K562 (cell line): ENCODE measurements around the gene GDF11. TPM values are rescaled to one million over a fixed set of nuclear protein-coding genes. Genes with fewer than 3 reads are reported as not detected.

Experiments
- ARNT ChIP-seq, 2 experiments: fragments of 450-650 bp; IDR thresholded peaks; 2 replicates each; pipeline ENCODE4 v1.6.1; 2016; ENCODE audit warnings: mild to moderate bottlenecking in 1 of 2
- CCNT2 ChIP-seq: IDR thresholded peaks from 2 replicates; pipeline ENCODE4 v1.6.1; 2011; ENCODE audit warnings: borderline replicate concordance, low read depth, mild to moderate bottlenecking, moderate library complexity, mixed read lengths, low read length; ENCODE audit not compliant: insufficient read length; ENCODE audit errors: extremely low read depth
- CREB5 ChIP-seq: fragments of 250-450 bp; sonication (Bioruptor Pico); IDR thresholded peaks from 2 replicates; pipeline ENCODE4 v1.5.0; 2020; ENCODE audit warnings: mild to moderate bottlenecking
- DDX20 ChIP-seq: fragments of 450-650 bp; IDR thresholded peaks from 2 replicates; pipeline ENCODE4 v1.6.1; 2016; ENCODE audit warnings: missing genetic modification characterization, low read depth, mild to moderate bottlenecking, missing compliant biosample characterization, moderate library complexity
- E2F6 ChIP-seq, 2 experiments: IDR thresholded peaks; 2 replicates each; pipeline ENCODE4 v1.6.1; 2011; ENCODE audit warnings: borderline replicate concordance in 1 of 2, control low read depth in 1 of 2, low read depth in 1 of 2, low read length in 1 of 2, mild to moderate bottlenecking in 1 of 2, mixed read lengths in 1 of 2, moderate library complexity in 1 of 2; ENCODE audit not compliant: insufficient read depth in 1 of 2, insufficient read length in 1 of 2, poor library complexity in 1 of 2, severe bottlenecking in 1 of 2; ENCODE audit errors: extremely low read depth in 1 of 2
- FOSL1 ChIP-seq: fragments of 200-800 bp; sonication (Bioruptor generic); conservative IDR thresholded peaks from 2 replicates; pipeline ENCODE4 v1.6.1; 2016; ENCODE audit warnings: missing genetic modification characterization, missing compliant biosample characterization
- HDAC1 ChIP-seq, 2 experiments: fragments of 450-650 bp; IDR thresholded peaks; 2 replicates each; pipeline ENCODE4 v1.6.1; 2016 to 2017; ENCODE audit warnings: inconsistent platforms in 1 of 2, mild to moderate bottlenecking in 1 of 2, moderate library complexity in 1 of 2
- MAFG ChIP-seq: fragments of 450-650 bp; conservative IDR thresholded peaks from 2 replicates; pipeline ENCODE4 v1.6.1; 2016; ENCODE audit warnings: missing genetic modification characterization, missing compliant biosample characterization
- MCM5 ChIP-seq: fragments of 450-650 bp; IDR thresholded peaks from 2 replicates; pipeline ENCODE4 v1.6.1; 2016; ENCODE audit warnings: low read depth
- MXD1 ChIP-seq: fragments of 250-450 bp; sonication (Bioruptor Pico); IDR thresholded peaks from 2 replicates; pipeline ENCODE4 v1.8.0; 2021; ENCODE audit warnings: borderline replicate concordance, mild to moderate bottlenecking, moderate library complexity; ENCODE audit not compliant: poor library complexity, severe bottlenecking
- NFXL1 ChIP-seq: fragments of 450-650 bp; formaldehyde crosslinking; IDR thresholded peaks from 2 replicates; pipeline ENCODE4 v1.4.0; 2021; ENCODE audit warnings: mild to moderate bottlenecking
- OTX1 ChIP-seq: fragments of 450-650 bp; formaldehyde crosslinking; IDR thresholded peaks from 2 replicates; pipeline ENCODE4 v1.4.0; 2022; ENCODE audit warnings: mild to moderate bottlenecking
- POLR2AphosphoS5 ChIP-seq: IDR thresholded peaks from 2 replicates; pipeline ENCODE4 v1.6.1; 2011; ENCODE audit warnings: mild to moderate bottlenecking, low read depth, low read length, moderate library complexity; ENCODE audit not compliant: control insufficient read depth, insufficient read depth
- RERE ChIP-seq: sonication (generic); formaldehyde crosslinking; IDR thresholded peaks from 2 replicates; pipeline ENCODE4 v1.8.0; 2023; ENCODE audit warnings: missing genetic modification reagents, mild to moderate bottlenecking, borderline replicate concordance
- TCFL5 ChIP-seq: fragments of 250-450 bp; sonication (Bioruptor Pico); conservative IDR thresholded peaks from 2 replicates; pipeline ENCODE4 v1.6.1; 2021; ENCODE audit warnings: mild to moderate bottlenecking, moderate library complexity, matching md5 sums
- YY1 ChIP-seq, 3 experiments: IDR thresholded peaks; 2 replicates each; pipeline ENCODE4 v1.6.1; 2011; ENCODE audit warnings: low read length in 2 of 3, mild to moderate bottlenecking in 2 of 3, moderate library complexity in 2 of 3, borderline replicate concordance in 1 of 3, control low read depth in 1 of 3, low read depth in 1 of 3; ENCODE audit not compliant: insufficient read depth in 3 of 3, insufficient replicate concordance in 2 of 3, control insufficient read depth in 1 of 3, insufficient read length in 1 of 3; ENCODE audit errors: extremely low read depth in 1 of 3
- polyA plus RNA-seq, 8 experiments: library from polyadenylated mRNA; depleted of rRNA in 4 of 8; stranded (reverse) in 5 of 8; unstranded in 3 of 8; fragments of >200 nt; fragmentation: Nextera tagmentation in 2 of 8; fragmentation: Illumina TruSeq in 1 of 8; extraction: Ambion mirVana in 2 of 8; extraction: Trizol in 1 of 8; gene quantifications; 2 replicates each; pipeline versions ENCODE4 v1.2.1 to v1.2.3, GENCODE V29; 2011 to 2014; ENCODE audit warnings: inconsistent platforms in 1 of 8, missing spikeins in 1 of 8
- total RNA-seq, 7 experiments: library from RNA; depleted of rRNA in 6 of 7; stranded (reverse); fragments of >200 nt in 6 of 7; fragmentation: Illumina TruSeq in 2 of 7; extraction: Trizol in 2 of 7; gene quantifications; 2 replicates each; pipeline versions ENCODE4 v1.2.1 to v1.2.3, GENCODE V29; 2011 to 2021; ENCODE audit warnings: low replicate concordance in 1 of 7

Gene GDF11
- total and polyA plus RNA-seq, 9 of the 15 experiments (the other 6 are each of a cell fraction or from before 2014, with no cell fraction given): 1.4 to 15.7 (median 4.8) TPM

- TF ChIP-seq YY1 (IDR thresholded peaks at IDR 0.05; ENCODE audit: borderline replicate concordance in 1 of 3, control insufficient read depth in 1 of 3, extremely low read depth in 1 of 3, insufficient read depth in 3 of 3, insufficient read length in 1 of 3, insufficient replicate concordance in 2 of 3, low read depth in 1 of 3, low read length in 2 of 3) (peak in 1 of 3 experiments; percentile 66), MAFG (tag) (no peak), POLR2AphosphoS5 (peak; percentile 56; the same call in 1 of the 2 replicates), CREB5 (no peak), OTX1 (no peak), E2F6 (IDR thresholded peaks at IDR 0.05; ENCODE audit: borderline replicate concordance in 1 of 2, extremely low read depth in 1 of 2, insufficient read depth in 1 of 2, insufficient read length in 1 of 2, low read depth in 1 of 2, low read length in 1 of 2, poor library complexity in 1 of 2, severe bottlenecking in 1 of 2) (peak; percentile 50 to 81), HDAC1 (IDR thresholded peaks at IDR 0.05) (peak; percentile 74 to 96; a peak in 3 of 4 replicates), DDX20 (tag) (no peak), FOSL1 (tag) (peak; percentile 98), CCNT2 (peak; percentile 97), MXD1 (CRISPR knock-in tag) (peak; percentile 88), NFXL1 (CRISPR knock-in tag) (no peak), RERE (CRISPR knock-in tag) (0 out of 2 replicates have a peak, but pooled peaks have one; percentile 40), MCM5 (no peak), TCFL5 (CRISPR knock-in tag) (no peak), ARNT (IDR thresholded peaks at IDR 0.05) (0 out of 4 replicates have a peak, but pooled peaks of 1 of the 2 experiments have one; percentile 48)
These were observed 13.7 kb upstream of the GDF11 start, which contains the start of gene CD63 (continued) for GRCh38 chr12:55728939-55729818.
